HEK293 (cell line): ENCODE measurements around the gene ATP7A.

Experiments
- CTCF ChIP-seq: fragments of 450-650 bp; formaldehyde crosslinking; IDR thresholded peaks from 2 replicates; pipeline ENCODE4 v1.5.1; 2016; ENCODE audit warnings: missing biosample characterization, missing genetic modification characterization
- GLIS2 ChIP-seq: fragments of 450-650 bp; formaldehyde crosslinking; IDR thresholded peaks from 2 replicates; pipeline ENCODE4 v1.5.1; 2016; ENCODE audit warnings: missing biosample characterization, missing genetic modification characterization
- KLF10 ChIP-seq: fragments of 450-650 bp; IDR thresholded peaks from 2 replicates; pipeline ENCODE4 v1.5.1; 2018; ENCODE audit warnings: missing biosample characterization, mild to moderate bottlenecking, missing genetic modification characterization
- PATZ1 ChIP-seq: fragments of 450-650 bp; formaldehyde crosslinking; IDR thresholded peaks from 2 replicates; pipeline ENCODE4 v1.5.1; 2016; ENCODE audit warnings: missing biosample characterization, missing genetic modification characterization
- SCRT2 ChIP-seq: fragments of 450-650 bp; formaldehyde crosslinking; IDR thresholded peaks from 2 replicates; pipeline ENCODE4 v1.5.1; 2016; ENCODE audit warnings: missing biosample characterization, missing genetic modification characterization
- ZBTB11 ChIP-seq: fragments of 450-650 bp; formaldehyde crosslinking; conservative IDR thresholded peaks from 2 replicates; pipeline ENCODE4 v1.5.1; 2016; ENCODE audit warnings: low read depth, missing biosample characterization, missing genetic modification characterization
- ZBTB7A ChIP-seq: fragments of 450-650 bp; formaldehyde crosslinking; IDR thresholded peaks from 2 replicates; pipeline ENCODE4 v1.5.1; 2016; ENCODE audit warnings: low read depth, missing biosample characterization, missing genetic modification characterization
- ZNF132 ChIP-seq: fragments of 450-650 bp; formaldehyde crosslinking; IDR thresholded peaks from 2 replicates; pipeline ENCODE4 v1.5.1; 2017; ENCODE audit warnings: missing biosample characterization, missing genetic modification characterization, borderline replicate concordance
- ZNF146 ChIP-seq: fragments of 450-650 bp; formaldehyde crosslinking; IDR thresholded peaks from 2 replicates; pipeline ENCODE4 v1.5.1; 2016; ENCODE audit warnings: missing biosample characterization, missing genetic modification characterization
- ZNF211 ChIP-seq: fragments of 450-650 bp; formaldehyde crosslinking; IDR thresholded peaks from 2 replicates; pipeline ENCODE4 v1.5.1; 2016; ENCODE audit warnings: low read depth, missing biosample characterization, missing genetic modification characterization
- ZNF311 ChIP-seq: fragments of 450-650 bp; formaldehyde crosslinking; IDR thresholded peaks from 2 replicates; pipeline ENCODE4 v1.5.1; 2017; ENCODE audit warnings: missing biosample characterization, missing genetic modification characterization, borderline replicate concordance
- ZNF335 ChIP-seq: fragments of 450-650 bp; formaldehyde crosslinking; conservative IDR thresholded peaks from 2 replicates; pipeline ENCODE4 v1.5.1; 2016; ENCODE audit warnings: missing biosample characterization, missing genetic modification characterization
- ZNF366 ChIP-seq: fragments of 450-650 bp; formaldehyde crosslinking; conservative IDR thresholded peaks from 2 replicates; pipeline ENCODE4 v1.5.1; 2016; ENCODE audit warnings: missing biosample characterization, missing genetic modification characterization
- ZNF488 ChIP-seq: fragments of 450-650 bp; formaldehyde crosslinking; IDR thresholded peaks from 2 replicates; pipeline ENCODE4 v1.5.1; 2016; ENCODE audit warnings: missing biosample characterization, missing genetic modification characterization
- ZNF518A ChIP-seq: fragments of 450-650 bp; formaldehyde crosslinking; conservative IDR thresholded peaks from 2 replicates; pipeline ENCODE4 v1.5.1; 2016; ENCODE audit warnings: low read depth, missing biosample characterization, missing genetic modification characterization
- ZNF555 ChIP-seq: fragments of 450-650 bp; formaldehyde crosslinking; conservative IDR thresholded peaks from 2 replicates; pipeline ENCODE4 v1.5.1; 2017; ENCODE audit warnings: missing biosample characterization, mild to moderate bottlenecking, missing genetic modification characterization, inconsistent platforms
- ZNF624 ChIP-seq: fragments of 450-650 bp; formaldehyde crosslinking; IDR thresholded peaks from 2 replicates; pipeline ENCODE4 v1.5.1; 2017; ENCODE audit warnings: missing biosample characterization, missing genetic modification characterization
- ZNF629 ChIP-seq: fragments of 450-650 bp; formaldehyde crosslinking; IDR thresholded peaks from 2 replicates; pipeline ENCODE4 v1.5.1; 2017; ENCODE audit warnings: missing biosample characterization, missing genetic modification characterization
- ZNF654 ChIP-seq: fragments of 450-650 bp; formaldehyde crosslinking; IDR thresholded peaks from 2 replicates; pipeline ENCODE4 v1.5.1; 2016; ENCODE audit warnings: low read depth, missing biosample characterization, missing genetic modification characterization
- ZNF664 ChIP-seq: fragments of 450-650 bp; formaldehyde crosslinking; IDR thresholded peaks from 2 replicates; pipeline ENCODE4 v1.5.1; 2016; ENCODE audit warnings: missing biosample characterization, missing genetic modification characterization
- ZNF677 ChIP-seq: fragments of 450-650 bp; IDR thresholded peaks from 2 replicates; pipeline ENCODE4 v1.5.0; 2018; ENCODE audit warnings: missing biosample characterization, mild to moderate bottlenecking, missing genetic modification characterization, moderate library complexity
- ZNF692 ChIP-seq: fragments of 450-650 bp; formaldehyde crosslinking; IDR thresholded peaks from 2 replicates; pipeline ENCODE4 v1.5.1; 2016; ENCODE audit warnings: missing biosample characterization, missing genetic modification characterization
- ZNF76 ChIP-seq: fragments of 450-650 bp; formaldehyde crosslinking; IDR thresholded peaks from 2 replicates; pipeline ENCODE4; 2016; ENCODE audit warnings: low read depth, missing biosample characterization, missing genetic modification characterization, borderline replicate concordance
- ZSCAN30 ChIP-seq: fragments of 450-650 bp; IDR thresholded peaks from 2 replicates; pipeline ENCODE4 v1.5.1; 2018; ENCODE audit warnings: missing biosample characterization, mild to moderate bottlenecking, missing genetic modification characterization, moderate library complexity

Gene ATP7A

GRCh38 chrX:77910108-77910840 lies at the start of gene ATP7A (continued):
- TF ChIP-seq ZNF518A (tag by site-specific recombination) (peak; percentile 60; the same call in 1 of the 2 replicates), CTCF (tag by site-specific recombination) (peak; percentile 71; the same call in 1 of the 2 replicates), ZNF677 (no peak), GLIS2 (tag by site-specific recombination) (peak; percentile 65), ZBTB11 (tag by site-specific recombination) (peak; percentile 61), ZNF311 (tag by site-specific recombination) (no peak), ZNF132 (tag by site-specific recombination) (no peak), ZNF654 (tag by site-specific recombination) (peak; percentile 51), ZNF692 (tag by site-specific recombination) (0 out of 2 replicates have a peak, but pooled peaks have one; percentile 41), ZNF664 (tag by site-specific recombination) (no peak), ZNF629 (tag by site-specific recombination) (peak; percentile 32), ZNF488 (tag by site-specific recombination) (no peak), PATZ1 (tag by site-specific recombination) (peak; percentile 88), ZNF366 (tag by site-specific recombination) (peak; percentile 42; the same call in 1 of the 2 replicates), SCRT2 (tag by site-specific recombination) (no peak), ZNF555 (no peak), KLF10 (tag by site-specific recombination) (no peak), ZSCAN30 (tag by site-specific recombination) (0 out of 2 replicates have a peak, but pooled peaks have one; percentile 26), ZNF76 (tag by site-specific recombination) (peak; percentile 31; the same call in 1 of the 2 replicates), ZNF335 (peak; percentile 44), ZNF211 (tag by site-specific recombination) (no peak), ZNF146 (no peak), ZBTB7A (tag by site-specific recombination) (no peak), ZNF624 (tag by site-specific recombination) (no peak)
